ENCODE data around the gene SMCHD1.

GRCh38 chr18:2774669-2775068, 119.1 kb downstream of the SMCHD1 start:
- no peak for TF ChIP-seq EP300 (IDR thresholded peaks at IDR 0.05)
- no peak for TF ChIP-seq POLR2A (IDR thresholded peaks at IDR 0.05)

Data from tibial nerve (tissue), 3 donors.